Mammary epithelial cell (primary cell): Measurements from ENCODE around the gene CFAP300.

ENCODE experiments used
- EZH2 ChIP-seq: IDR thresholded peaks from 2 replicates; pipeline ENCODE4 v1.6.1; 2012; ENCODE audit warnings: low read length, inconsistent platforms, borderline replicate concordance
- TF ChIP-seq, protein P1 (sequence below), 2 donors: IDR thresholded peaks in 1 of 2; conservative IDR thresholded peaks in 1 of 2; 2 replicates each; pipeline ENCODE4 v1.5.1; 2011 to 2012; ENCODE audit warnings: inconsistent platforms in 2 of 2, low read length in 2 of 2, mild to moderate bottlenecking in 2 of 2, control low read depth in 1 of 2, low read depth in 1 of 2; ENCODE audit not compliant: insufficient read depth in 1 of 2; ENCODE audit errors: extremely low read depth in 1 of 2

DNA sequence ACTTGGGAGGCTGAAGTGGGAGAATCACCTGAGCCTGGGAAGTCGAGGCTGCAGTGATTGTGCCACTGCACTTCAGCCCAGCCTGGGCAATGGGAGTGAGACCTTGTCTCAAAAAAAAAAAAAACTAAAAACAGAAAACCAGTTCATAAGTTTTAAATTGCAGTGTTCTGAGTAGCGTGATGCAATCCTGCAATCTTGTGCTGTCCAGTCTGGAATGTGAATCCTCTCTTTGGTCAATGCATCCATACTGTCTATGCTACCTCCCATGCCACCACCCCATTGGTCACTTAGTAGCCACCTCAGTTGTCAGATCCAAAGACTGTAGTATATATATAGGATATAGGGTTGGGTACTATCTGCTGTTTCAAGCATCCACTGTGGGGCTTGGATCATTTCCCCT, 74.1 kb downstream of the CFAP300 start:
- TF ChIP-seq, protein P1, sequence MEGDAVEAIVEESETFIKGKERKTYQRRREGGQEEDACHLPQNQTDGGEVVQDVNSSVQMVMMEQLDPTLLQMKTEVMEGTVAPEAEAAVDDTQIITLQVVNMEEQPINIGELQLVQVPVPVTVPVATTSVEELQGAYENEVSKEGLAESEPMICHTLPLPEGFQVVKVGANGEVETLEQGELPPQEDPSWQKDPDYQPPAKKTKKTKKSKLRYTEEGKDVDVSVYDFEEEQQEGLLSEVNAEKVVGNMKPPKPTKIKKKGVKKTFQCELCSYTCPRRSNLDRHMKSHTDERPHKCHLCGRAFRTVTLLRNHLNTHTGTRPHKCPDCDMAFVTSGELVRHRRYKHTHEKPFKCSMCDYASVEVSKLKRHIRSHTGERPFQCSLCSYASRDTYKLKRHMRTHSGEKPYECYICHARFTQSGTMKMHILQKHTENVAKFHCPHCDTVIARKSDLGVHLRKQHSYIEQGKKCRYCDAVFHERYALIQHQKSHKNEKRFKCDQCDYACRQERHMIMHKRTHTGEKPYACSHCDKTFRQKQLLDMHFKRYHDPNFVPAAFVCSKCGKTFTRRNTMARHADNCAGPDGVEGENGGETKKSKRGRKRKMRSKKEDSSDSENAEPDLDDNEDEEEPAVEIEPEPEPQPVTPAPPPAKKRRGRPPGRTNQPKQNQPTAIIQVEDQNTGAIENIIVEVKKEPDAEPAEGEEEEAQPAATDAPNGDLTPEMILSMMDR (conservative IDR thresholded peaks at IDR 0.05 in 1 of 2, IDR thresholded peaks at IDR 0.05 in 1 of 2; ENCODE audit: extremely low read depth in 1 of 2, insufficient read depth in 1 of 2, low read depth in 1 of 2, low read length in 2 of 2), result no peak
- TF ChIP-seq EZH2, result no peak
